ENCODE results near the gene CD300H.

CD300H gene

DNA sequence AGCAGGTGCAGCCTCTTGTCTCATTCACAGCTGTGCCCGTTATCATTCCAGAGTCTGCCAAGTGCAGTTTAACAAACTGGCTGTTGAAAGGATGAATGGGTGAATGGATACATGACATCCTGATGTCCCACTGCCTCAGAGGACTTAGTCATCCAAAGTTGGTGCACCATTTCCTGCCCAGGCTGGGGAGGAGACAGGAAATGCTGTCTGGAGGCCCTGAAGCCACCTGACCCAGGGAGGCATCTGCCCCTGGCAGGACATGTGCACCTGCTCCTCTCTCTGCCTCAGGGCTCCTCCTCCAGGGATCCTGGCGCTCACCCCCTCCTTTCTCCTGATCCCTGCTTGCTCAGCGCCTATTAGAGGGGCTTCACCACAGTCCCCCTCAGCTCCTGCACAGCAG is 19.6 kb downstream of the CD300H start:
- peaks cover 9% of the 10 kb centered on the region for H3K4me1 Mint-ChIP-seq
- H3K9me3 Mint-ChIP-seq: no peaks in the 10 kb centered on the region
- H3K36me3 Mint-ChIP-seq (ENCODE audit: low read depth): no peaks in the 10 kb centered on the region
- DNase-seq (peak; percentile 14), ATAC-seq (peak; percentile 48)
- peak overlapping the region; percentile 23 for H3K27ac Mint-ChIP-seq
- peaks cover 4% of the 10 kb centered on the region for H3K27me3 Mint-ChIP-seq
- no peak overlapping the region for H3K4me3 Mint-ChIP-seq

DNA sequence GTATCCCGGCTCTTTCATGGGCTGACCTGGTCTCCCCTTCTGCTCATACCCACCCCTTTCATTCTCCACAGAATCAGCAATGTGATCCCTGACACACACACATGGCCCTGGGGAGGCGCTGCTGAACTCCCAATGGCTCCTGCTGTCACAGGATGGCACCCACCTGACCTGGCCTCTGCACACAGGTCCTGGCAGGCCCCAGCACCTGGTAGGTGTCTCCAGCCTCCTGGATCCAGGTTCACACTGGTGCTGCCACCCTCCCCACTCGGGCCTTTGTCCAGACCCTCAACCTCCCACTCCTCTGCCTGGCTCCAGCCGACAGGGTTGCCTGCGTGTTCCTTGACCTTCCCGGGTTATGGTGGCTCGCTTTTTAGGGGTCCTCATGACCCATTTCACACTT is 20.0 kb downstream of the CD300H start:
- Mint-ChIP-seq H3K4me1 (peaks cover 9% of the 10 kb centered on the region), H3K9me3 (no peaks in the 10 kb centered on the region), H3K4me3 (no peak overlapping the region), H3K36me3 (ENCODE audit: low read depth) (no peaks in the 10 kb centered on the region), H3K27ac (peak overlapping the region; percentile 23), H3K27me3 (peaks cover 5% of the 10 kb centered on the region)
- no peak for DNase-seq
- no peak for ATAC-seq

DNA sequence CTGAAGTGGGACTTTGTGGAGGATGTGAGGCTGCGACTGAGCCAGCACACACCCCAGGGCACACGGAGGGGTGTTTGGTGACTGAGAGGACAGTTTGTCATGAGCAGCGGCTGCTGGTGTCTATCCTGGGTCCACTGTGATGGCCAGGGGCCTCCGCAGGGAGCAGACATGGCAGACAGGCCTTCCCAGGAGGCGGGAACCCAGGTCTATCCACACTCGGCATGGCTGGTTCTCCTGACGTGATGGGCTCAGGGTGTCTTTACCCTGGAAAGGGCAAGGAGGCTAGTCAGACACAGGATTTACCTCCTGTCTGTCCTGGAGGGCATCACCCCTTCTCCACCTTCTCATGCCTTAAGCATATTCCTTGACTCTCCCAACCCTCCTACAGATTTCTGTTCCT is 20.7 kb downstream of the CD300H start:
- H3K27ac Mint-ChIP-seq: no peak overlapping the region
- no peak overlapping the region for H3K4me3 Mint-ChIP-seq
- H3K36me3 Mint-ChIP-seq (ENCODE audit: low read depth): no peaks in the 10 kb centered on the region
- H3K27me3 Mint-ChIP-seq: peaks cover 5% of the 10 kb centered on the region
- peaks cover 9% of the 10 kb centered on the region for H3K4me1 Mint-ChIP-seq
- ATAC-seq: no peak
- no peak for DNase-seq
- no peaks in the 10 kb centered on the region for H3K9me3 Mint-ChIP-seq

DNA sequence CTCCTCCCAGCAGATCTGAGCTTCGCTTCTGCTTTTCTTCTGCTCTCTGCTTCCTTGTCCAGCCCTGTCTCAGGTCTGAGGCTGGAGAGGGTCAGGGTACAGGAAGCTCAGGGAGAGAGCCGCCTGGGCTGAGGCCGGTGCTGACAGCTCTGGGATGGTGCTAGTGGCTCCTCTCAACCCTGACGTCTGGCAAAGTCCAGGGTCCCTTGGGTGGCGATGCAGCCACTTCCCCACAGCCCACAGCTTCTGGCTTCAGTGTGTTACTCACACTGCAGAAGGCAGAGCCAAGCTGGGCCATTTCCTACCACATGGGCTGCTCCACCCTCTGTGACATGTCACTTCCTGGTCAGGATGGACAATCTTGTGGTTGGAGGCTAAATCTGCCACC is 21.5 kb downstream of the CD300H start, which contains the start of gene CD300C:
Gene CD300C (minus strand): TSS at position 273 of the 388 bp plus-strand sequence. CDS start 333 bp downstream, outside the sequence.
- H3K4me3 Mint-ChIP-seq: peak within 1 kb of the TSS; percentile 7
- DNase-seq (peak; percentile 10), ATAC-seq (no peak)
- no peaks in the 10 kb centered on the region for H3K9me3 Mint-ChIP-seq
- H3K4me1 Mint-ChIP-seq: peaks cover 9% of the 10 kb centered on the region
- H3K36me3 Mint-ChIP-seq (ENCODE audit: low read depth): no peaks in the 10 kb centered on the region
- H3K27ac Mint-ChIP-seq: no peak within 1 kb of the TSS
- peaks cover 5% of the 10 kb centered on the region for H3K27me3 Mint-ChIP-seq

DNA sequence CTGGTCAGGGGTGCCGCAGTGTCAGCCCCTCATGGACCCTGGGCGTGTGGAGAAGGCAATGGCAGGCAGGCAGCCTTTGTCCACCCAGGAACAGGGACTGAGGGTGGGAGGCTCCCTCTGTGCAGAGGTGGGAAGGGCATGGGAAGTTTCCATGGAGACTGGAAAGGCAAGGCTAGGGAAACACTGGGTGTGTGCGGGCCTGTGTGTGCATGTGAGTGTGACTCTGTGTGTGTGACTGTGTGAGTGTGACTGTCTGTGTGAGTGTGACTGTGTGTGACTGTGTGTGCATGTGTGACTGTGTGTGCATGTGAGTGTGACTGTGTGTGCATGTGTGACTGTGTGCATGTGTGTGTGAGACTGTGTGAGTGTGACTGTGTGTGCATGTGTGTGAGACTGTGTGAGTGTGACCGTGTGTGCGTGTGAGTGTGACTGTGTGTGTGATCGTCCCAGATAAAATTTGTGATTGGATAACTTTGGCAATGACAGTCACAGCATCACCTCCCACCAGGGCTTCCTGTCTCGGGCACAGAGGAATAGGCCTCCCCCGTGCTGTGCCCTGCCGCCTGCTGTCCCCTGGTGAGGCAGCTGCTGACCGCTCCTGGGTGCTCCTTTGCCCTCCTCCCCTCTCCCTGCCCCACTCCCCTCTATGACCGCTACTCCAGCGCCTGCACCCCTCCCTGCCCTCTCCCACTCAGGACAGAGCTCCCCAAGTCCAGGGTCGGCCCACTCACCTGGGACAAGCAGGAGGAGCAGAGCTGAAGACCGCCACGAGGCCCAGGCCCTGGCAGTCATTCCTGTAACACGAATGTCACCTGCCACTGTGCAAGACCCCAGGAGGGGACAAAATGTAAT is 22.1 kb downstream of the CD300H start:
- Mint-ChIP-seq H3K4me1 (peaks cover 9% of the 10 kb centered on the region), H3K4me3 (peak overlapping the region; percentile 7), H3K9me3 (no peaks in the 10 kb centered on the region), H3K36me3 (ENCODE audit: low read depth) (no peaks in the 10 kb centered on the region), H3K27ac (no peak overlapping the region), H3K27me3 (peaks cover 4% of the 10 kb centered on the region)
- ATAC-seq (no peak), DNase-seq (no peak)

DNA sequence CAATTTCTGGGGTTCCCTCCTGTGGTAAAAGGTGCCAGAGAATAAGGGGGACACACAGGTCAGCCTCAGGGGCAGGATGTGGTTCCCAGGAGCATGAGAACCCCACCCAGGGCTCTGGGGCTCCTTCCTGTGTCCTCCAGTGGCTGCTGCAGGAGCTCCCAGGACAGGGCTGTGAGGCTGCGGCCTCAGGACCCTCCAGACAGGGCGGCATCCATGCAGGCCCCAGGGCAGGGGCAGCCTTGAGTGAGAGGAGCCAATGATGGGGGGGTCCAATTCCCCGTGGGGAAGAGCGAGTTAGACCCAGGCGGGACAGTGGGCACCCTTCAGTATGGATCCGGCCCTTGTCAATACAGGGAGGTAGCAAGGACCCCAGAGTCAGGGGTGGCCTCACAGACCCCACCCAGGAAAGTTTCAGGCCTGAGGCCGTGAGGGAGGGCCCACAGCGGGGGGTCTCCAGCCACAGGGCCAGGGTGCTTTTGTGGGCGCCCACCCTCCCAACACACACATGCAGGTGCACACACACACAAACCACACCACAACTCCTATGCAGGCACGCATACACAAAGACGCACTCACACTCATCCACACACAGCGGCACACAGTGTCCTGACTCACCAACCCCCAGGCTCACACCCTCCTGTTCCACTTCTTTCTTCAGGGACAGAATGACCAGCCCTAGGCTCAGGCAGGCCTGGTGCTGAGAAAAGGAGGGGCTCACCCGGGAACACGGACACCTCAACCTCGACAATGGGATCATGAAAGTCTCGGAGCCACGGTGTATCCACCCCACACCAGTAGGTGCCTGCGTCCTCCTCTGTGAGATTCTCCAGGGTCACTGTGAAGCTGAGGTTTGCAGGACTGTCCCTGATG is 23.2 kb downstream of the CD300H start:
- Mint-ChIP-seq H3K36me3 (ENCODE audit: low read depth) (no peaks in the 10 kb centered on the region), H3K27ac (no peak overlapping the region), H3K4me1 (peaks cover 9% of the 10 kb centered on the region), H3K27me3 (peaks cover 2% of the 10 kb centered on the region), H3K9me3 (no peaks in the 10 kb centered on the region), H3K4me3 (no peak overlapping the region)
- ATAC-seq: no peak
- DNase-seq: no peak

DNA sequence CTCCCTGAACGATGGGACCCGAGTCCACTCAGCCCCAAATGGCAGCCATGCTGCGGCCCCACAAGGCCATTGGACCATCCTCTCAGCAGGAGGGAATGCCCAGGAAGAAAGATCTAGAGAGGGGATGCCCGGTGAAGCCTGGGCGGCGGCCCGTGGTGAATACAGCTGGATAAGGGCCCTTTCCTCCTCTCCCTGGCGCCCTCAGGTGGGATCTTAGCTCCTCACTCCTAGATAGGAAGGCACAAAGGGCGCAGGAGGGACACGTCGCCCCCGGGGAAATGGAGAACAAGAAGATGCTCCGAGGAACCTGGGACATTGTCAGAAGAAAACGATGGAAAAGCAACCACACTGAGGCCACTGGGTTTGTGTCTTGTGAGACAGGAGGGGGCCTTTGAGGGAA is 23.9 kb downstream of the CD300H start:
- DNase-seq (no peak), ATAC-seq (no peak)
- Mint-ChIP-seq H3K36me3 (ENCODE audit: low read depth) (no peaks in the 10 kb centered on the region), H3K27me3 (peaks cover 2% of the 10 kb centered on the region), H3K9me3 (no peaks in the 10 kb centered on the region), H3K4me3 (no peak overlapping the region), H3K27ac (no peak overlapping the region), H3K4me1 (peaks cover 9% of the 10 kb centered on the region)

DNA sequence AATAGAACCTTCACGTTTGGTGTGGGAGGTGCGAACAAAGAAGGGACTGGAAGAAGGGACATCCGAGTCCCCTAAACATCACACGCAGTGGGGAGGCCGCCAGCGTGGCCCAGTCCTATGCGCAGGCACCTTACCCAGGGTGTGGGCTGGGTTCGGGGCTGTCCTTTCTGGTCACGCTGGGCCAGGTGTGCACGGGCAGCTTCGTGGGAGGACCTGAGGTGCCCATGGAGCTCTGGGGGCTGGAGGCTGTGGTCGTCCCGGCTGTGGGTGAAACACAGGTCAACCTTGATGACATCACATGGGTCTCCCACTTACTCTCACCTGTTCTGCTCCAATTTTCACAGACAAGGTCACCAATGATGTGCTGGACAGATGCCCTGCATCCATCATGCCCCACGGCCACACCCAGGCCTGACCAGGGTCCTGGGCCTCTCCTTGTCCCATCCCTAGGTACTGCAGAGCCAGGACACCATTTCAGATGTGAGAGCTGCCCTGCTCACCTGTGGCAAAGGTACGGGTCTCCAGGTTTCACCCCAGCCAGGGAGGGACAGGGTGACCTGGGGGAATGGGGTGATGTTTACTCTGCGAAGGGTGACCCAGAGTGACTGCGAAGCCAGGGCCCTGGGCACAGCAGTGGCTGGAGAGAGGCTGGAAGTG is 24.5 kb downstream of the CD300H start:
- no peak overlapping the region for H3K27ac Mint-ChIP-seq
- DNase-seq: no peak

DNA sequence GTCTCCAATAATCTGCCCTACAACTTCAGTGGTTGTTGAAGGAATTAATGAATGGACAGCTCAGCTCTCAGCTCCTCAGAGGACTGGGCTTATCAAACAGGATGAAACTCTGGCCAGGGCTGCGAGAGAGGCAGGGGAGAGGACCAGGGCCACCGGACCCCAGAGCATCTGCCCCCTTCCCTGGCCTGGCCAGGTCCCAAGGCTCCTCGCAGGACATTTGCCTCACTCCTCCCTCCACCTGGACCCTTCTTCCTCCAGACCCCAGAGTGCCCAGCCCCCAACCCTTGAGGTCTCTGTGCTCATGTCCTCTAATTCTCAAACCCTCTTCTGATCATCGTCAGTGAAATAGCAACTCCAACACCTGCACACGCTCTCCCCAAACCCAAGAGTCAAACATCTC is 25.1 kb downstream of the CD300H start:
- Mint-ChIP-seq H3K4me1 (no peaks in the 10 kb centered on the region), H3K36me3 (ENCODE audit: low read depth) (no peaks in the 10 kb centered on the region), H3K27me3 (peaks cover 3% of the 10 kb centered on the region), H3K4me3 (no peak overlapping the region), H3K9me3 (no peaks in the 10 kb centered on the region), H3K27ac (no peak overlapping the region)
- no peak for ATAC-seq
- no peak for DNase-seq

More for the DNA sequence above, 24.5 kb downstream of the CD300H start:
- no peak overlapping the region for H3K4me3 Mint-ChIP-seq
- no peaks in the 10 kb centered on the region for H3K9me3 Mint-ChIP-seq
- H3K4me1 Mint-ChIP-seq: peaks cover 5% of the 10 kb centered on the region
- no peaks in the 10 kb centered on the region for H3K36me3 Mint-ChIP-seq (ENCODE audit: low read depth)
- H3K27me3 Mint-ChIP-seq: peaks cover 2% of the 10 kb centered on the region
- ATAC-seq: no peak

DNA sequence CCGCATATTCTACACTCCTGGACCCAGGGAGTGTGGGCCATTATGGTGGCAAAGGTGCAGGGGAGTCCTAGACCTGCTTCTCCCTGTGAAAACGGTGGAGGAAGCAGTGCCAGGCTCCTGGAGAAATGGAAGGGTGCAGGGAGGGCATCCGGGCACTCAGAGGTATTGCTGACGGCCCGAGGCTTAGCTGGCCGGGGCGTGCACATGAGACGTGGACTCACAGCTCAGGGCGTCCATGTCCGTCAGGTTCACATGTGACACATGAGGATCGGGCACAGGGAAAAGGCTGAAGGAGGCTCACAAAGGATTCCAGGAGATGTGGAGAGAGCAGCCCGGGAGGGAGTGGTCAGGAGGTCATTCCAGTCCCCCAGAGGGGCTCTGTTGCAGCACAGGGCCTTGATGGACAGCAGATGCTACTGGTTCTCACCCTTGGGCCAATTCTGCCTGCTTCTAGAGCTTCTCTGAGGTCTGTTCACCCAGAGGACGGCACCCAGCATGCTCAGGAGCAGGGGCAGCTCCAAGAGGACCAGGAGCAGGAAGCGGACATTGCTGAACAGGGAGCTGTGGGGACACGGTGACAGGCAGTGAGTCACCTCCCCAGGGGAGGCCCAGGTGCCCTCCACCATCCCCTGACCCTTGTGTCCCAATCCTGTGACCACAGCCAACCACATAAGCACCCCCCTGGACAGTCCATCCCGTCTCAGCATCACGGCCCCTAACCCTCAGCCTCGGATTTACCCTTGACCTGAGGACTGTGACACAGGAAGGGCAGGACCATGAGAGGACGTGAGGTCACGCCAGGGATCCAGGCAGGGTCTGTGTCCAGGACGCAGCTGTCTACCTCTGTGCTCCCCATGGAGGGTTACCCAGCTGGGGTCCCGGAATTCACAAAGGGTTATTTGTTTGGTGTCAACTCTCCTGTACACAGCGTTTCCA is 25.9 kb downstream of the CD300H start:
- Mint-ChIP-seq H3K36me3 (ENCODE audit: low read depth) (no peaks in the 10 kb centered on the region), H3K9me3 (no peaks in the 10 kb centered on the region), H3K4me1 (no peaks in the 10 kb centered on the region), H3K27ac (no peak overlapping the region), H3K27me3 (peaks cover 9% of the 10 kb centered on the region), H3K4me3 (no peak overlapping the region)
- ATAC-seq (no peak), DNase-seq (no peak)

DNA sequence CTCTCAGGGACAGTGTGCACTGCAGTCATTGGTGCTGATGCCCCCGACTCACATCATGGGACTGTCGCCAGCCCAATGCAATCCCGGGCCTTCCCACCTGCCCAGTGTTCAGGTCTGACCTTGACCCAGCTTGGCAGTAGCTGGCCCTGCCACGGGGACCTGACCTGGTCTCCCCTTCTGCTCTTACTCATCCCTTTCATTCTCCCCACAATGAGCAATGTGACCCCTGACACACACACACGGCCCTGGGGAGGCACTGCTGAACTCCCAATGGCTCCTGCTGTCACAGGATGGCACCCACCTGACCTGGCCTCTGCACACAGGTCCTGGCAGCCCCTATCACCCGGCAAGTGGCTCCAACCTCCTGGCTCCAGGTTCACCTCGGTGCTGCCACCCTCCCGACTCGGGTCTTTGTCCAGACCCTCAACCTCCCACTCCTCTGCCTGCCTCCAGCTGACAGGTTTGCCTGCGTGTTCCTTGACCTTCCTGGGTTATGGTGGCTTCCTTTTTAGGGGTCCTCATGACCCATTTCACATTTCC is 28.0 kb downstream of the CD300H start:
- no peaks in the 10 kb centered on the region for H3K36me3 Mint-ChIP-seq (ENCODE audit: low read depth)

DNA sequence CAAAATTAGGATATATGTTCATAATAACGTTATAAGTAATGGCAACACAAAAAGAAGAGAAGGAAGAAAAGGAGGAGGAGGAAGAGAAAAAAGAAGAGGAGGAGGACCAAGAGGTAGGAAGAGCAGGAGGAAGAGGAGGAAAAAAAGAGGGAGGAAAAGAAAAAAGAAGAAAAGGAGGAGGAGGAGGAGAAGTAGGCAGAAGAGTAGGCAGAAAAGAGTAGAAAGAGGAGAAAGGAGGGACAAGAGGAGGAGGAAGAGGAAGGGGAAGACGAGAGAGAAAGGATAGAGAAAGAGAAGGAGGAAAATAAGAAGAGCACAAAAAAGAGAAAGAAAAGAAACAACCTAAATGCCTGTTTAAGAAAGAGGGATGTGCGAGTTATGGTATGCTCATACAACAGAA is 30.4 kb downstream of the CD300H start:
- Mint-ChIP-seq H3K4me3 (no peak overlapping the region), H3K9me3 (no peaks in the 10 kb centered on the region), H3K27me3 (peaks cover 29% of the 10 kb centered on the region), H3K36me3 (ENCODE audit: low read depth) (no peaks in the 10 kb centered on the region), H3K4me1 (peaks cover 10% of the 10 kb centered on the region), H3K27ac (no peak overlapping the region)
- ATAC-seq (no peak), DNase-seq (no peak)

More for the DNA sequence above, 28.0 kb downstream of the CD300H start:
- peaks cover 16% of the 10 kb centered on the region for H3K27me3 Mint-ChIP-seq
- no peaks in the 10 kb centered on the region for H3K4me1 Mint-ChIP-seq
- H3K27ac Mint-ChIP-seq: no peak overlapping the region
- H3K9me3 Mint-ChIP-seq: no peaks in the 10 kb centered on the region
- no peak for DNase-seq
- ATAC-seq: no peak
- H3K4me3 Mint-ChIP-seq: no peak overlapping the region

DNA sequence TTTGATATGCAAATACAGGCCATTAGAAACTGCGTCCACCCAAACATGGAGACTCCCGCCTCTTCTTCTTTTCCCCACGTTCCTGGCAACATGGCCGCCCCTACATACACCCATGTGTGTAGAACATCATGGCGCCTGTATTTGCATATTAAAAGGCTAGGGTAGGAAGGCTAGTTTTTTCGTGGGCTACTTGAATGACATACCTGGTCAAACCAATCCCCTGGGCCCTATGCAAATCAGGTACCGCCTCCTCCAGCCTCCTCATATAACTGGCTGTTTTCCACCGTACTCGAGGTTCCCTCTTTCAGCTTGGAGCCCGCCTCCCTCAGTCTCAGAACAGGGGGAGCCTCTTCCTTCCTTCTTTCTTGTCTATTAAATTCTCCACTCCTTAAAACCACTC is 35.2 kb downstream of the CD300H start:
- H3K36me3 Mint-ChIP-seq (ENCODE audit: low read depth): no peaks in the 10 kb centered on the region
- peak; percentile 38 for ATAC-seq
- H3K4me1 Mint-ChIP-seq: peaks cover 17% of the 10 kb centered on the region
- DNase-seq: peak; percentile 26
- no peaks in the 10 kb centered on the region for H3K9me3 Mint-ChIP-seq
- H3K27me3 Mint-ChIP-seq: peaks cover 41% of the 10 kb centered on the region
- no peak overlapping the region for H3K27ac Mint-ChIP-seq
- peak overlapping the region; percentile 8 for H3K4me3 Mint-ChIP-seq
